ENCODE data around the gene PARM1.

The PARM1 gene

DNA sequence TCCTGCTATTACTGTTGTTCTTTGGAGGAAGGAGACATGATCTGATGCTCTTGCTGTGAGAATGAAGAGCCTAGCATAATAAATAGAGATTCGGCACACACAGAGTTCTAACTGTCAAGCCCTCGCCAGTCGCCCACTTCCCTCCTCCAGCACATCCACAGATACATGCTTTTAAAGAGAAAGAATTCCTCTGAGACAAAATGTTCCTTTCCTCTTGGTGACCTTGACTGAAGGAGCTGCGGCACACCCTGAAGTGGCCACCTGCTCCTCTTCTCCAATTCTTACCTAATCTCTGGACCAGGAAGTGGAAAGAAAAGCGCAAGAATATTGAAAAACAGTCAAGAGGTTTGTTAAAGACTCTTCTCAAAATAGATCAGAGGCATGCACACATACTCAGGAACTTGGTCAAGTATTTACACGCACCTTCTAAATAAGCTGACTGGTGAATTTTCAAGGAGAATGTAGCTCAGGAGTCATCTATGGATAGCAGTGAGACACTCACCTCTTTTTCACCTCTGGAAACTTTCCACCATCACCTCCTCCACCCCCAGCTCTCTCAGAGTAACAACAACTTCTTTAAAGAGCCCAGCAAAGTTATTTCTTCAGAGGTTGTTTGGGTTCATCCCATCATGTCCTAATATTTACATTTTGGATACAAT is 95.4 kb downstream of the PARM1 start:
- Histone ChIP-seq H3K4me1 (ENCODE audit: control insufficient read depth in 1 of 2, insufficient read depth in 2 of 2, low read length in 2 of 2) (no peaks in the 10 kb centered on the region), H4K12ac (ENCODE audit: low read depth, low read length) (no peak overlapping the region), H3K79me1 (ENCODE audit: low read length) (no peaks in the 10 kb centered on the region), H3K4ac (ENCODE audit: low read depth, low read length) (no peak overlapping the region), H3K23ac (ENCODE audit: low read length) (no peak overlapping the region), H2AFZ (ENCODE audit: insufficient read depth, low read length, poor library complexity) (no peak overlapping the region), H3K27me3 (ENCODE audit: insufficient read depth, low read length) (no peaks in the 10 kb centered on the region), H2BK120ac (ENCODE audit: insufficient read depth, low read length, poor library complexity) (no peak overlapping the region), H3K4me3 (ENCODE audit: low read depth, low read length) (no peak overlapping the region), H2BK12ac (ENCODE audit: low read length) (no peak overlapping the region), H3K9me3 (ENCODE audit: insufficient read depth, low read depth, low read length) (no peaks in the 10 kb centered on the region), H2AK5ac (ENCODE audit: low read length) (no peak overlapping the region), H3K14ac (ENCODE audit: low read length) (no peak overlapping the region), H3K18ac (ENCODE audit: low read length) (no peak overlapping the region), H3K79me2 (ENCODE audit: control insufficient read depth, insufficient read depth, low read length, poor library complexity) (no peaks in the 10 kb centered on the region), H3K36me3 (ENCODE audit: control insufficient read depth in 1 of 2, insufficient read depth in 2 of 2, low read length in 2 of 2) (no peaks in the 10 kb centered on the region), H3K4me2 (ENCODE audit: low read length) (no peak overlapping the region), H3K27ac (ENCODE audit: low read depth, low read length) (no peak overlapping the region), H3K9ac (ENCODE audit: low read length) (no peak overlapping the region), H4K8ac (ENCODE audit: low read depth, low read length) (no peak overlapping the region), H2BK5ac (ENCODE audit: low read depth, low read length, poor library complexity) (no peak overlapping the region), H4K91ac (ENCODE audit: low read depth, low read length) (no peak overlapping the region)
- no peak for DNase-seq
- no CpG with 5 or more reads among the region's 6 CpGs for WGBS (ENCODE audit: extremely low coverage, insufficient coverage, insufficient read length)

DNA sequence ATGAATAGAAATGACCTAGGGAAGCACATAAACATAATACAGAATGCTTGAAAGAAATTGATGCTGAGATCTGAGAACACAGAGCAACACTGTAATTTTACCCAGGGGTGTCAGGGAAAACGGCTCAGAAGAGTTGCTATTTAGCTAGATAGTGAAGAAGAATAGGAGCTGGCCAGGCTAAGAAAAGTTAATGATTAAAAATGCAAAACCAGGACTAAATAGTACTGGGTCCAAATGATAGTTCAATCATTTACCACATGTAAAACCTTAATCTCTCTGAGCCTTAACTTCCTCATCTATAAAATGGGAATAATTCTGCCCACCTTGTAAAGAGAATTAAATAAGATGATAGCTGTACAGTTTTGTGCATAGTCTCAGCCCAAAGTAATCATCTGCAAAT is 97.1 kb downstream of the PARM1 start:
- no peak overlapping the region for H3K18ac ChIP-seq (ENCODE audit: low read length)
- no peak overlapping the region for H3K14ac ChIP-seq (ENCODE audit: low read length)
- no peak overlapping the region for H2BK5ac ChIP-seq (ENCODE audit: low read depth, low read length, poor library complexity)
- no peak overlapping the region for H3K23ac ChIP-seq (ENCODE audit: low read length)
- no peaks in the 10 kb centered on the region for H3K27me3 ChIP-seq (ENCODE audit: insufficient read depth, low read length)
- no peak overlapping the region for H2AK5ac ChIP-seq (ENCODE audit: low read length)
- no peak overlapping the region for H3K27ac ChIP-seq (ENCODE audit: low read depth, low read length)
- H4K8ac ChIP-seq (ENCODE audit: low read depth, low read length) = no peak overlapping the region
- no peak overlapping the region for H2BK12ac ChIP-seq (ENCODE audit: low read length)
- H3K79me2 ChIP-seq (ENCODE audit: control insufficient read depth, insufficient read depth, low read length, poor library complexity) = no peaks in the 10 kb centered on the region
- H3K9ac ChIP-seq (ENCODE audit: low read length) = no peak overlapping the region
- no CpG with 5 or more reads among the region's 1 CpG for WGBS (ENCODE audit: extremely low coverage, insufficient coverage, insufficient read length)
- DNase-seq = no peak
- no peak overlapping the region for H3K4me3 ChIP-seq (ENCODE audit: low read depth, low read length)
- H3K36me3 ChIP-seq (ENCODE audit: control insufficient read depth in 1 of 2, insufficient read depth in 2 of 2, low read length in 2 of 2) = no peaks in the 10 kb centered on the region
- H3K4me1 ChIP-seq (ENCODE audit: control insufficient read depth in 1 of 2, insufficient read depth in 2 of 2, low read length in 2 of 2) = no peaks in the 10 kb centered on the region
- no peaks in the 10 kb centered on the region for H3K79me1 ChIP-seq (ENCODE audit: low read length)
- H4K12ac ChIP-seq (ENCODE audit: low read depth, low read length) = no peak overlapping the region
- H4K91ac ChIP-seq (ENCODE audit: low read depth, low read length) = no peak overlapping the region
- H2BK120ac ChIP-seq (ENCODE audit: insufficient read depth, low read length, poor library complexity) = no peak overlapping the region
- no peak overlapping the region for H3K4ac ChIP-seq (ENCODE audit: low read depth, low read length)
- no peak overlapping the region for H2AFZ ChIP-seq (ENCODE audit: insufficient read depth, low read length, poor library complexity)
- H3K4me2 ChIP-seq (ENCODE audit: low read length) = no peak overlapping the region
- no peaks in the 10 kb centered on the region for H3K9me3 ChIP-seq (ENCODE audit: insufficient read depth, low read depth, low read length)

DNA sequence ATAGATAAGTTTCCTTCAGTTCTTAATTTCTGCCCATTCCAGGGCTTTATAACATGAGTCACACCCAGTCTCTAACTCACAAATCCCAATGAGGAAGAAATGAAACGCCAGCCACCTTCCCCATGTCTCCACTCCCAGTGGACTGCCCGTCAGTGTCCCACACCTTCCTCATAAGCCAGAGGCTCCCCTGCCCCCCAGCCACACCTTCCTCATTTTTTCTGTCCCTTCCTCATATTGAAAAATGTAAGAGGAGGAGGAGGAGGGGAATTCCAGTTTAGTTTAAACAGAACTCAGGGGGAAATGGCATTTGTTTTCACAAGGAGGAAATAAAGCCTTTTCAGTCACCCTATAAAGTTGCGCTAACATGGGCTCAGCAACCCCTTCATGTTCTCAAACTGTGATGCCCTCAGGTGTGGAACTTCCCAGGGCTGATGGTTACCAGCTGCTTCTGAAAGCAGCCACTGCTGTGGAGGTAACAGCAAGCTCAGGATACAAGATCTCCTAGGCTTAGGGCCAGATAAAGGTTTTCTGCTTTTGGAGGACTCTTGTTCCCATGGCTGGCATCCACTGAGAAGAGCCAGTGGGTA is 97.8 kb downstream of the PARM1 start:
- H3K79me1 ChIP-seq (ENCODE audit: low read length) = no peaks in the 10 kb centered on the region
- no CpG with 5 or more reads among the region's 3 CpGs for WGBS (ENCODE audit: extremely low coverage, insufficient coverage, insufficient read length)
- DNase-seq = peak in 1 of 2 donors; percentile 1

DNA sequence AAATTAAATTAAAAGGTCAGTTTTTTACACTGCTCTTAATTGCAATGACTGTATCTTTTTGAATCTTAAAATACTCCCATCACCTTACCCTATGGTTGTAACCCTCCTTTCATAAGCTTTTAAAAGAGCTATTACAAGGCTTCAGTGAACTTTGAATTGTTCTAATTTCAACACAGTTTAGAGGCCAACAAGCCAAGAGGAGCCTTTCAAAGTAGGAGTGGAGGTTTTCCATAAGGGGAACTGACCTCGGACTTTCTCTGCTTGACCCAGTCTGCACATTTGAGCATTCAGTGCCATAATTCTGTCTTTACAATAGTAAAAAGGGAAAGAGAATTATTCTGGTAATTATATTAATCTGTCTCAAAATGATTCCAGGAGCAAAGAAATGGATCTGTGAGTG is 98.9 kb downstream of the PARM1 start:
- H3K27me3 ChIP-seq (ENCODE audit: insufficient read depth, low read length) = no peaks in the 10 kb centered on the region
- no peak overlapping the region for H3K4ac ChIP-seq (ENCODE audit: low read depth, low read length)
- H4K8ac ChIP-seq (ENCODE audit: low read depth, low read length) = no peak overlapping the region
- H3K9ac ChIP-seq (ENCODE audit: low read length) = no peak overlapping the region
- no peaks in the 10 kb centered on the region for H3K79me1 ChIP-seq (ENCODE audit: low read length)
- no peak overlapping the region for H2AFZ ChIP-seq (ENCODE audit: insufficient read depth, low read length, poor library complexity)
- H3K23ac ChIP-seq (ENCODE audit: low read length) = no peak overlapping the region
- no peak overlapping the region for H4K12ac ChIP-seq (ENCODE audit: low read depth, low read length)
- DNase-seq = no peak
- no peak overlapping the region for H2BK12ac ChIP-seq (ENCODE audit: low read length)
- H2AK5ac ChIP-seq (ENCODE audit: low read length) = no peak overlapping the region
- no peaks in the 10 kb centered on the region for H3K4me1 ChIP-seq (ENCODE audit: control insufficient read depth in 1 of 2, insufficient read depth in 2 of 2, low read length in 2 of 2)
- no peak overlapping the region for H3K18ac ChIP-seq (ENCODE audit: low read length)
- no CpG with 5 or more reads among the region's 1 CpG for WGBS (ENCODE audit: extremely low coverage, insufficient coverage, insufficient read length)
- H4K91ac ChIP-seq (ENCODE audit: low read depth, low read length) = no peak overlapping the region
- H3K14ac ChIP-seq (ENCODE audit: low read length) = no peak overlapping the region
- no peaks in the 10 kb centered on the region for H3K79me2 ChIP-seq (ENCODE audit: control insufficient read depth, insufficient read depth, low read length, poor library complexity)
- H3K36me3 ChIP-seq (ENCODE audit: control insufficient read depth in 1 of 2, insufficient read depth in 2 of 2, low read length in 2 of 2) = no peaks in the 10 kb centered on the region
- no peaks in the 10 kb centered on the region for H3K9me3 ChIP-seq (ENCODE audit: insufficient read depth, low read depth, low read length)
- no peak overlapping the region for H2BK120ac ChIP-seq (ENCODE audit: insufficient read depth, low read length, poor library complexity)
- no peak overlapping the region for H3K27ac ChIP-seq (ENCODE audit: low read depth, low read length)
- no peak overlapping the region for H2BK5ac ChIP-seq (ENCODE audit: low read depth, low read length, poor library complexity)
- H3K4me2 ChIP-seq (ENCODE audit: low read length) = no peak overlapping the region
- H3K4me3 ChIP-seq (ENCODE audit: low read depth, low read length) = no peak overlapping the region

More for the DNA sequence above, 97.8 kb downstream of the PARM1 start:
- no peaks in the 10 kb centered on the region for H3K4me1 ChIP-seq (ENCODE audit: control insufficient read depth in 1 of 2, insufficient read depth in 2 of 2, low read length in 2 of 2)
- H3K9ac ChIP-seq (ENCODE audit: low read length) = no peak overlapping the region
- no peak overlapping the region for H3K14ac ChIP-seq (ENCODE audit: low read length)
- H4K12ac ChIP-seq (ENCODE audit: low read depth, low read length) = no peak overlapping the region
- no peak overlapping the region for H4K91ac ChIP-seq (ENCODE audit: low read depth, low read length)
- H4K8ac ChIP-seq (ENCODE audit: low read depth, low read length) = no peak overlapping the region
- H3K18ac ChIP-seq (ENCODE audit: low read length) = no peak overlapping the region
- no peak overlapping the region for H2AFZ ChIP-seq (ENCODE audit: insufficient read depth, low read length, poor library complexity)
- H2BK5ac ChIP-seq (ENCODE audit: low read depth, low read length, poor library complexity) = no peak overlapping the region
- H2BK120ac ChIP-seq (ENCODE audit: insufficient read depth, low read length, poor library complexity) = no peak overlapping the region
- no peaks in the 10 kb centered on the region for H3K79me2 ChIP-seq (ENCODE audit: control insufficient read depth, insufficient read depth, low read length, poor library complexity)
- H3K4me3 ChIP-seq (ENCODE audit: low read depth, low read length) = no peak overlapping the region
- H2BK12ac ChIP-seq (ENCODE audit: low read length) = no peak overlapping the region
- H2AK5ac ChIP-seq (ENCODE audit: low read length) = no peak overlapping the region
- H3K27ac ChIP-seq (ENCODE audit: low read depth, low read length) = no peak overlapping the region
- no peaks in the 10 kb centered on the region for H3K27me3 ChIP-seq (ENCODE audit: insufficient read depth, low read length)
- no peaks in the 10 kb centered on the region for H3K9me3 ChIP-seq (ENCODE audit: insufficient read depth, low read depth, low read length)
- H3K4me2 ChIP-seq (ENCODE audit: low read length) = no peak overlapping the region
- no peaks in the 10 kb centered on the region for H3K36me3 ChIP-seq (ENCODE audit: control insufficient read depth in 1 of 2, insufficient read depth in 2 of 2, low read length in 2 of 2)
- H3K4ac ChIP-seq (ENCODE audit: low read depth, low read length) = no peak overlapping the region
- H3K23ac ChIP-seq (ENCODE audit: low read length) = no peak overlapping the region
